ENCODE results near the gene ACACA.

ACACA gene

GRCh38 chr17:37218849-37219248 lies 187.8 kb downstream of the ACACA start:
- H3K27me3 ChIP-seq (ENCODE audit: insufficient read depth, low read length, poor library complexity, severe bottlenecking) = no peaks in the 10 kb centered on the region
- no peak overlapping the region for H2AFZ ChIP-seq (ENCODE audit: low read length)
- H3K4me3 ChIP-seq (ENCODE audit: low read length, poor library complexity, severe bottlenecking) = no peak overlapping the region
- no peak overlapping the region for H3K4me2 ChIP-seq (ENCODE audit: low read depth, low read length, poor library complexity, severe bottlenecking)
- H3K4me1 ChIP-seq (ENCODE audit: insufficient read depth, low read length, poor library complexity, severe bottlenecking) = no peaks in the 10 kb centered on the region
- H3K9me2 ChIP-seq (replicated peaks; ENCODE audit: low read depth, low read length) = no peaks in the 10 kb centered on the region
- TF ChIP-seq CTCF (conservative IDR thresholded peaks at IDR 0.05; ENCODE audit: low read length) (no peak), EZH2phosphoT487 (IDR thresholded peaks at IDR 0.05; ENCODE audit: borderline replicate concordance) (no peak)
- H3K9me3 ChIP-seq (ENCODE audit: insufficient read depth, low read depth, low read length) = no peaks in the 10 kb centered on the region
- no peaks in the 10 kb centered on the region for H4K20me1 ChIP-seq (ENCODE audit: insufficient read depth, low read length, poor library complexity, severe bottlenecking)
- H3K36me3 ChIP-seq (ENCODE audit: insufficient read depth, low read length) = peaks cover 37% of the 10 kb centered on the region; the same call in 1 of the 2 replicates
- H3F3A ChIP-seq (ENCODE audit: low read depth) = no peaks in the 10 kb centered on the region
- H3K79me2 ChIP-seq (ENCODE audit: insufficient read depth, low read length) = no peaks in the 10 kb centered on the region
- no peak overlapping the region for H3K9ac ChIP-seq (ENCODE audit: low read depth, low read length, poor library complexity, severe bottlenecking)

- Histone ChIP-seq H3K4me2 (ENCODE audit: low read depth, low read length, poor library complexity, severe bottlenecking) (no peak overlapping the region), H3K9me2 (replicated peaks; ENCODE audit: low read depth, low read length) (no peaks in the 10 kb centered on the region), H2AFZ (ENCODE audit: low read length) (no peak overlapping the region), H3F3A (ENCODE audit: low read depth) (no peaks in the 10 kb centered on the region), H3K79me2 (ENCODE audit: insufficient read depth, low read length) (no peaks in the 10 kb centered on the region), H3K27me3 (ENCODE audit: insufficient read depth, low read length, poor library complexity, severe bottlenecking) (no peaks in the 10 kb centered on the region), H3K36me3 (ENCODE audit: insufficient read depth, low read length) (peaks cover 10% of the 10 kb centered on the region; the same call in 1 of the 2 replicates), H3K4me1 (ENCODE audit: insufficient read depth, low read length, poor library complexity, severe bottlenecking) (peaks cover 23% of the 10 kb centered on the region), H3K9ac (ENCODE audit: low read depth, low read length, poor library complexity, severe bottlenecking) (no peak overlapping the region), H3K9me3 (ENCODE audit: insufficient read depth, low read depth, low read length) (no peaks in the 10 kb centered on the region), H3K4me3 (ENCODE audit: low read length, poor library complexity, severe bottlenecking) (no peak overlapping the region), H4K20me1 (ENCODE audit: insufficient read depth, low read length, poor library complexity, severe bottlenecking) (no peaks in the 10 kb centered on the region)
- TF ChIP-seq CTCF (conservative IDR thresholded peaks at IDR 0.05; ENCODE audit: low read length) (no peak), EZH2phosphoT487 (IDR thresholded peaks at IDR 0.05; ENCODE audit: borderline replicate concordance) (no peak)
Observed at GRCh38 chr17:37214416-37214815, 192.2 kb downstream of the ACACA start.

GRCh38 chr17:37213927-37214326 lies 192.7 kb downstream of the ACACA start:
- no peaks in the 10 kb centered on the region for H4K20me1 ChIP-seq (ENCODE audit: insufficient read depth, low read length, poor library complexity, severe bottlenecking)
- peaks cover 8% of the 10 kb centered on the region; the same call in 1 of the 2 replicates for H3K36me3 ChIP-seq (ENCODE audit: insufficient read depth, low read length)
- TF ChIP-seq EZH2phosphoT487 (IDR thresholded peaks at IDR 0.05; ENCODE audit: borderline replicate concordance) = no peak
- TF ChIP-seq CTCF (conservative IDR thresholded peaks at IDR 0.05; ENCODE audit: low read length) = no peak
- H3K9me2 ChIP-seq (replicated peaks; ENCODE audit: low read depth, low read length) = no peaks in the 10 kb centered on the region
- H3K4me1 ChIP-seq (ENCODE audit: insufficient read depth, low read length, poor library complexity, severe bottlenecking) = peaks cover 23% of the 10 kb centered on the region
- H3K4me2 ChIP-seq (ENCODE audit: low read depth, low read length, poor library complexity, severe bottlenecking) = no peak overlapping the region
- no peaks in the 10 kb centered on the region for H3K79me2 ChIP-seq (ENCODE audit: insufficient read depth, low read length)
- no peak overlapping the region for H2AFZ ChIP-seq (ENCODE audit: low read length)
- H3K9me3 ChIP-seq (ENCODE audit: insufficient read depth, low read depth, low read length) = no peaks in the 10 kb centered on the region
- no peaks in the 10 kb centered on the region for H3K27me3 ChIP-seq (ENCODE audit: insufficient read depth, low read length, poor library complexity, severe bottlenecking)
- H3K9ac ChIP-seq (ENCODE audit: low read depth, low read length, poor library complexity, severe bottlenecking) = no peak overlapping the region
- no peaks in the 10 kb centered on the region for H3F3A ChIP-seq (ENCODE audit: low read depth)
- H3K4me3 ChIP-seq (ENCODE audit: low read length, poor library complexity, severe bottlenecking) = no peak overlapping the region

Data from Loucy (cell line).